ENCODE data around the gene CACNG8. TPM values are rescaled to one million over a fixed set of nuclear protein-coding genes. Genes with fewer than 3 reads are reported as not detected.

CACNG8 gene
- total RNA-seq (not detected), polyA plus RNA-seq (not detected)

DNA sequence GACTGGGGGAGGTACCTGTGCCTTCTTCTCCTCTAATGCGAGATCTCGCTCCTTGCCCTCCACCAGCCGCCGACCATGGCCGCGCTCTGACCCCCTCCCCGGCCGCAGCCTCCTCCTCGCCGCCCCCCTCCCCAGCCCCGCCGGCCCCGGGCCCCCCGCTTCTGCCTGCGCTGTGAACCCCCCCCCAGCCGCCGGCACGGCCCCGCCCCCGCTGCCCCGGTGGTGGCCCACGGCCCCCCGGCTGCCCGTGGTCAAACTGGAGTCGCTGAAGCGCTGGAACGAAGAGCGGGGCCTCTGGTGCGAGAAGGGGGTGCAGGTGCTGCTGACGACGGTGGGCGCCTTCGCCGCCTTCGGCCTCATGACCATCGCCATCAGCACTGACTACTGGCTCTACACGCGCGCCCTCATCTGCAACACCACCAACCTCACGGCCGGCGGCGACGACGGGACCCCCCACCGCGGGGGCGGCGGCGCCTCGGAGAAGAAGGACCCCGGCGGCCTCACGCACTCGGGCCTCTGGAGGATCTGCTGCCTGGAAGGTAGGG is at the start of gene CACNG8:
CACNG8 (plus strand) TSS at position 51 of the 545 bp plus-strand sequence.
- peaks cover 14% of the 10 kb centered on the region for H3K27me3 ChIP-seq (ENCODE audit: control insufficient read depth, insufficient read depth, low read length)
- H3K27me3 Mint-ChIP-seq = peaks cover 80% of the 10 kb centered on the region
- ATAC-seq (ENCODE audit: low read depth in 2 of 2) = no peak
- H3K4me3 ChIP-seq (ENCODE audit: low read depth, low read length) = no peak within 1 kb of the TSS
- no peaks in the 10 kb centered on the region for H3K4me1 ChIP-seq (ENCODE audit: control insufficient read depth, insufficient read depth, low read length, poor library complexity, severe bottlenecking)
- peaks cover 0 to 6% (median 0%) of the 10 kb centered on the region in 7 donors for H3K9me3 Mint-ChIP-seq
- H3K27ac Mint-ChIP-seq = no peak within 1 kb of the TSS
- no peaks in the 10 kb centered on the region for H3K9me3 ChIP-seq (ENCODE audit: control insufficient read depth in 2 of 2, low read length in 2 of 2)
- no peak for DNase-seq
- no peak within 1 kb of the TSS for H3K27ac ChIP-seq (ENCODE audit: insufficient read depth, low read length, poor library complexity, severe bottlenecking)
- H3K4me3 Mint-ChIP-seq = no peak within 1 kb of the TSS
- H3K36me3 Mint-ChIP-seq = no peaks in the 10 kb centered on the region
- no peaks in the 10 kb centered on the region for H3K36me3 ChIP-seq (ENCODE audit: control insufficient read depth, insufficient read depth, low read length)
- peaks cover 0 to 7% (median 1%) of the 10 kb centered on the region in 4 donors for H3K4me1 Mint-ChIP-seq

- Histone ChIP-seq H3K9me3 (ENCODE audit: control insufficient read depth in 2 of 2, low read length in 2 of 2) (no peaks in the 10 kb centered on the region), H3K27ac (ENCODE audit: insufficient read depth, low read length, poor library complexity, severe bottlenecking) (no peak overlapping the region), H3K4me3 (ENCODE audit: low read depth, low read length) (no peak overlapping the region), H3K27me3 (ENCODE audit: control insufficient read depth, insufficient read depth, low read length) (no peaks in the 10 kb centered on the region), H3K36me3 (ENCODE audit: control insufficient read depth, insufficient read depth, low read length) (no peaks in the 10 kb centered on the region), H3K4me1 (ENCODE audit: control insufficient read depth, insufficient read depth, low read length, poor library complexity, severe bottlenecking) (no peaks in the 10 kb centered on the region)
- H3K36me3 Mint-ChIP-seq = peaks cover 5% of the 10 kb centered on the region
- peaks cover 0 to 8% (median 0%) of the 10 kb centered on the region in 4 donors for H3K4me1 Mint-ChIP-seq
- H3K9me3 Mint-ChIP-seq = peaks cover 0 to 1% (median 0%) of the 10 kb centered on the region in 7 donors
- no peak overlapping the region for H3K27ac Mint-ChIP-seq
- H3K27me3 Mint-ChIP-seq = peaks cover 28% of the 10 kb centered on the region
- no peak for ATAC-seq (ENCODE audit: low read depth in 2 of 2)
- no peak overlapping the region for H3K4me3 Mint-ChIP-seq
- DNase-seq = no peak
These were observed 47.7 kb upstream of the CACNG8 start for GRCh38 chr19:53915000-53915399.

GRCh38 chr19:53916004-53916403 is 46.7 kb upstream of the CACNG8 start:
- Histone ChIP-seq H3K4me1 (ENCODE audit: control insufficient read depth, insufficient read depth, low read length, poor library complexity, severe bottlenecking) (no peaks in the 10 kb centered on the region), H3K9me3 (ENCODE audit: control insufficient read depth in 2 of 2, low read length in 2 of 2) (no peaks in the 10 kb centered on the region), H3K27ac (ENCODE audit: insufficient read depth, low read length, poor library complexity, severe bottlenecking) (no peak overlapping the region), H3K4me3 (ENCODE audit: low read depth, low read length) (no peak overlapping the region), H3K27me3 (ENCODE audit: control insufficient read depth, insufficient read depth, low read length) (no peaks in the 10 kb centered on the region), H3K36me3 (ENCODE audit: control insufficient read depth, insufficient read depth, low read length) (no peaks in the 10 kb centered on the region)
- H3K4me1 Mint-ChIP-seq = no peaks in the 10 kb centered on the region
- no peak for ATAC-seq (ENCODE audit: low read depth in 2 of 2)
- no peak overlapping the region for H3K27ac Mint-ChIP-seq
- no peak for DNase-seq
- H3K4me3 Mint-ChIP-seq = no peak overlapping the region
- H3K36me3 Mint-ChIP-seq = no peaks in the 10 kb centered on the region
- H3K27me3 Mint-ChIP-seq = peaks cover 18% of the 10 kb centered on the region
- peaks cover 0 to 1% (median 0%) of the 10 kb centered on the region in 7 donors for H3K9me3 Mint-ChIP-seq

GRCh38 chr19:53917356-53917755 is 45.4 kb upstream of the CACNG8 start:
- H3K27ac ChIP-seq (ENCODE audit: insufficient read depth, low read length, poor library complexity, severe bottlenecking) = no peak overlapping the region
- no peaks in the 10 kb centered on the region for H3K4me1 ChIP-seq (ENCODE audit: control insufficient read depth, insufficient read depth, low read length, poor library complexity, severe bottlenecking)
- H3K4me3 ChIP-seq (ENCODE audit: low read depth, low read length) = no peak overlapping the region
- Mint-ChIP-seq H3K27ac (no peak overlapping the region), H3K4me3 (no peak overlapping the region), H3K9me3 (peaks cover 0 to 1% (median 0%) of the 10 kb centered on the region in 7 donors), H3K4me1 (no peaks in the 10 kb centered on the region), H3K36me3 (no peaks in the 10 kb centered on the region), H3K27me3 (peaks cover 9% of the 10 kb centered on the region)
- H3K36me3 ChIP-seq (ENCODE audit: control insufficient read depth, insufficient read depth, low read length) = no peaks in the 10 kb centered on the region
- ATAC-seq (ENCODE audit: low read depth in 2 of 2) (no peak), DNase-seq (no peak)
- no peaks in the 10 kb centered on the region for H3K9me3 ChIP-seq (ENCODE audit: control insufficient read depth in 2 of 2, low read length in 2 of 2)
- H3K27me3 ChIP-seq (ENCODE audit: control insufficient read depth, insufficient read depth, low read length) = no peaks in the 10 kb centered on the region

DNA sequence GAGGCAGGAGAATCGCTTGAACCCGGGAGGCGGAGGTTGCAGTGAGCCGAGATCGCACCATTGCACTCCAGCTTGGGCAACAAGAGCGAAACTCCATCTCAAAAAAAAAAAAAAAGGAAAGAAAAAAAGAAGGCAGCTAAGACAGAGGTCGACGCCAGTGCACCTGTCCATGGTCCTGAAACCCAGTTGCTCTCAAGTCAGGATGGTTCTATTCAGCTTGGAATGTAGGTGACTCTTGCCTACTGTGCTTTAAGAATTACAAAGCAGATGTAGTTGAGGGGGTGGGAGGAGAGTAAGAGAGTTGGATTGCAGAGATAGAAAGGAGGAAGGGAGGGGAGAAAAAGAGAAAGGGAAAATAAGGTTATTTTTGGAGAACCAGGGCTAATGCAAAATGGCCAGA is 35.0 kb upstream of the CACNG8 start:
- H3K36me3 Mint-ChIP-seq = no peaks in the 10 kb centered on the region
- Histone ChIP-seq H3K36me3 (ENCODE audit: control insufficient read depth, insufficient read depth, low read length) (no peaks in the 10 kb centered on the region), H3K4me3 (ENCODE audit: low read depth, low read length) (no peak overlapping the region), H3K27me3 (ENCODE audit: control insufficient read depth, insufficient read depth, low read length) (no peaks in the 10 kb centered on the region), H3K4me1 (ENCODE audit: control insufficient read depth, insufficient read depth, low read length, poor library complexity, severe bottlenecking) (no peaks in the 10 kb centered on the region), H3K27ac (ENCODE audit: insufficient read depth, low read length, poor library complexity, severe bottlenecking) (no peak overlapping the region), H3K9me3 (ENCODE audit: control insufficient read depth in 2 of 2, low read length in 2 of 2) (no peaks in the 10 kb centered on the region)
- no peak overlapping the region for H3K27ac Mint-ChIP-seq
- peaks cover 0 to 7% (median 3%) of the 10 kb centered on the region in 7 donors for H3K9me3 Mint-ChIP-seq
- peaks cover 5% of the 10 kb centered on the region for H3K27me3 Mint-ChIP-seq
- DNase-seq (peak in 2 of 3 donors; percentile 21 to 22), ATAC-seq (ENCODE audit: low read depth in 2 of 2) (no peak)
- H3K4me3 Mint-ChIP-seq = no peak overlapping the region
- H3K4me1 Mint-ChIP-seq = peaks cover 0 to 6% (median 0%) of the 10 kb centered on the region in 4 donors

GRCh38 chr19:53936029-53936428 is 26.7 kb upstream of the CACNG8 start:
- Histone ChIP-seq H3K27ac (ENCODE audit: insufficient read depth, low read length, poor library complexity, severe bottlenecking) (no peak overlapping the region), H3K27me3 (ENCODE audit: control insufficient read depth, insufficient read depth, low read length) (no peaks in the 10 kb centered on the region), H3K9me3 (ENCODE audit: control insufficient read depth in 2 of 2, low read length in 2 of 2) (no peaks in the 10 kb centered on the region), H3K4me3 (ENCODE audit: low read depth, low read length) (no peak overlapping the region), H3K4me1 (ENCODE audit: control insufficient read depth, insufficient read depth, low read length, poor library complexity, severe bottlenecking) (no peaks in the 10 kb centered on the region), H3K36me3 (ENCODE audit: control insufficient read depth, insufficient read depth, low read length) (no peaks in the 10 kb centered on the region)
- Mint-ChIP-seq H3K36me3 (no peaks in the 10 kb centered on the region), H3K9me3 (peaks cover 0 to 3% (median 0%) of the 10 kb centered on the region in 7 donors), H3K27me3 (peaks cover 8% of the 10 kb centered on the region), H3K27ac (no peak overlapping the region), H3K4me3 (peak overlapping the region in 1 of 4 donors; percentile 63), H3K4me1 (no peaks in the 10 kb centered on the region)
- DNase-seq = no peak
- ATAC-seq (ENCODE audit: low read depth in 2 of 2) = no peak

- Mint-ChIP-seq H3K27me3 (peaks cover 35% of the 10 kb centered on the region), H3K4me3 (no peak overlapping the region), H3K9me3 (peaks cover 0 to 5% (median 0%) of the 10 kb centered on the region in 7 donors), H3K36me3 (peaks cover 3% of the 10 kb centered on the region), H3K4me1 (peaks cover 0 to 4% (median 0%) of the 10 kb centered on the region in 4 donors), H3K27ac (no peak overlapping the region)
- Histone ChIP-seq H3K36me3 (ENCODE audit: control insufficient read depth, insufficient read depth, low read length) (no peaks in the 10 kb centered on the region), H3K4me1 (ENCODE audit: control insufficient read depth, insufficient read depth, low read length, poor library complexity, severe bottlenecking) (no peaks in the 10 kb centered on the region), H3K9me3 (ENCODE audit: control insufficient read depth in 2 of 2, low read length in 2 of 2) (no peaks in the 10 kb centered on the region), H3K4me3 (ENCODE audit: low read depth, low read length) (no peak overlapping the region), H3K27ac (ENCODE audit: insufficient read depth, low read length, poor library complexity, severe bottlenecking) (no peak overlapping the region), H3K27me3 (ENCODE audit: control insufficient read depth, insufficient read depth, low read length) (no peaks in the 10 kb centered on the region)
- ATAC-seq (ENCODE audit: low read depth in 2 of 2) (no peak), DNase-seq (no peak)
These were observed 20.5 kb upstream of the CACNG8 start for GRCh38 chr19:53942001-53942786.
